CD4-positive, alpha-beta T cell treated with Interleukin-1 beta for 1 hour (primary cell): ENCODE measurements around the gene HUWE1.
A peak's percentile ranks its signal among the peaks of the same experiment; 100 is the strongest.
"Not testable (repeated sequence)": the region's sequence is repeated elsewhere in the genome, so short reads cannot be mapped to it uniquely, and the experiment has no call there.

Experiments
- DNase-seq, 2 donors: peaks; one replicate each; pipeline ENCODE4 v3.0.0-alpha.2; 2020 to 2022

The HUWE1 gene

DNA sequence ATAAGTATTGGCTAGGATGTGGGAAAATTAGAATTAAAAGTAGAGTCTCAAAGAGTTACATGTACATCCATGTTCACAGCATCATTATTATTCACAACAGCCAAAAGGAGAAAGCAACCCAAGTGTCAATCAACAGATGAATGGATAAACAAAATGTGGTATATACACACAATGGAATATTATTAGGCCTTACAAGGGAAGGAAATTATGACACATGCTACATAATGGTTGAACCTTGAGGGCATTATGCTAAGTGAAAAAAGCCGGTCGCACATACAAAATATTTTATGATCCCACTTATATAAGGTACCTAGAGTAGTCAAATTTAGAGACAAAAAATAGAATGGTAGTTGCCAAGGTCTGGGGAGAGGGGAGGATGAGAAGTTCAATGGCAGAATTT, 80.1 kb downstream of the HUWE1 start:
- DNase-seq = no peak

DNA sequence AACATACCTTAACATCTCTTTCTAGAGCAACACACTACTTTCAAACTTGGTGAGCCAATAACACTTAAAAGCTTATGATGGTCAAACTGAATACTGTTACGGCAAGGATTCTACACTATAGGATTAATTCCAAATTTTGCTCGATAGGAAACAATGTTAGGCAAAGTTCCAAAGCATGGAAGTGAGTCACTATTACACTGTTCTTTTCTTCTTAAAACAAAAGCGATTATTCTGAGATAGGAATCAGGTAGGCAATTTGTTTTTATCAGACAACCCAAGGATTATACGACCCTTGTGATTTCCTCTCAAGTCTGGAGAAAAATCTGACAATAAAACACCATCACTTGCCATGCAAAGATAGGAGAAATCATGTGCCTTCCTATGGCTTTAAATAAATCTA, 81.5 kb downstream of the HUWE1 start:
- no peak for DNase-seq

DNA sequence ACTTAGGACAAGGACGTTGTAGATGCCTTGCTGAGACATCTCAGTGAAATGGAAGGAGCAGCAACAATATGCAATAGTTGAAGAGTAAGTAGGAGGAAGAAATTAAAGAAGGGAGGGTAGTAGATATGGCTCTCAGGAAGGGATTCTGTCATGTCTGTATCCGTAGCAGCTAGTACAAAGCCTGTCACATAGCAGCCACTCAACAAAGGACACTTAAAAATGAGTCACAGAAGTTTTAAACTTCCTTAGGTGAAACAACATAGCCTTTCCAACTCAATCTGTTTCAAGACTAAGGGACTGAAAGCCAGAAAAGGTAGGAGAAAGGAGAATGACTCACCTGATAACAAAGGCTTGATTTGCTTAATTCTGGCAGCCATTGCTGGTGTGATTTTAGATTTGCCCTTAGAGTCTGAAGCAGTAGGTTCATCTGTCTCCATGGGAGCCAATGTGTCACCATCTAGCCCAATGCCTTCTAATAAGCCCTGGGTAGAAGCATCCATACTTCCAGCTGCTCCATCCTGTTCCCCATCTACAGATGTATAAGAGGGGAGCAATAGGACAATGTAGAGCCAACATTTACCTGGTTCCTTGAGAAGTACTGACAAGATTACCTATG, 86.6 kb downstream of the HUWE1 start:
- DNase-seq = no peak

DNA sequence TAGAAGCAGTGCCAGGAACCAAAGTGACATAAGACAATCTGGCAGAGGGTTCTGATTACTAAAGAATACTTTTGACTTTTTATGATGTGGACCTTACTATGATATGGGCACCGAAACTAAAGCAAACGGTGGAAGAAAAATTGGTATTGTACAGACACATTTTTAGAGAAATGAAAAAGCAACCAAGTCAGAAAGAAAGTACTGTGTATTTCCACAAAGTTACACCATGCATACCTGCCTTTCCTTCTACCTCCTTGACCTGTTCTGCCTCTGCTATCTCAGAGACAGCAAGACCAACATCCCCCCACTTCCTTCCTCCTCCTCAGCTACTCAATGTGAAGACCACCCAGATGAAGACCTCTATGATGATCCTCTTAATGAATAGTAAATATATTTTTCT, 88.3 kb downstream of the HUWE1 start:
- DNase-seq = no peak

DNA sequence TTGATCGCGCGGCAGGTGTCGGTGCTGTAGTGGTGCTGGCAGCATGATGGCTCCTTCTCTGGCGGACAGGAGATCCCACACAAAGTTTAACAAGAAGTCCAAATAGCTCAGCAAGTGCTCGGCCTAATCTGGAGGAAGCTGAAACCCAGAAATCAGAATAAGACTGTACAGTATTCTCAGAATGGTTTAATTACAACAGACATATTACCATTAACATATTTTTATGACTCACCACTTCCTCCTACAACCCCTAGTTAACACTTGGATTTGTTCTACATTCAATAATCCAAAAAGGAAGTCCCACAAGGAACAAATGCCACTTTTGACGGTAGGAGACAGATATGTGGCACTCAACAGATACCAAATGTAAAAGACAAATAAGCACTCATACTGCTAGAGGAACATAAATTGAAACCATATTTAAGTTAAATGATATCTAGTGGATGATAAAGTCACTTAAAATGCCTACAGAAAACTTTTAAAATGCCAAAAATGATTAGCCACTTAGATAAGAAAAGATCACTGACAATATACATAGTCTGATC, 91.2 kb downstream of the HUWE1 start:
- no peak for DNase-seq

DNA sequence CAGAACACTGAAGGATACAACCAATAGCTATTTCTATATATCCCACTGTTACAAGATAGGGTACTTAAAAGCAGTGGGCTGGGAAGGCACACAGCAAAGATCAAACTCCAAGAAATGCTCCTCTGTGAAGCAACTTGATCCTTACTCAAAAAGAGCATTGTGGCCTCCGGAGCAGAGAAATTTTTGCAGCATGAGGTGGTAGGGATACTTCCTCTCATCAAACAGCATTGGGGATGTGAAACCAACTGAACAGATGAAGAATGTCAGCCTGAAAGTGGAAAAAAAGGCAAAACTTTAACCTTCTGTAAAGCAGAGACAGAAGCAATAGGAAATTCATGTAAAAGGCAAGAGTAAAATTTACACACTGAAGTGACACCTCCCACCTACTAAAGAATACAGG, 92.2 kb downstream of the HUWE1 start:
- no peak for DNase-seq

DNA sequence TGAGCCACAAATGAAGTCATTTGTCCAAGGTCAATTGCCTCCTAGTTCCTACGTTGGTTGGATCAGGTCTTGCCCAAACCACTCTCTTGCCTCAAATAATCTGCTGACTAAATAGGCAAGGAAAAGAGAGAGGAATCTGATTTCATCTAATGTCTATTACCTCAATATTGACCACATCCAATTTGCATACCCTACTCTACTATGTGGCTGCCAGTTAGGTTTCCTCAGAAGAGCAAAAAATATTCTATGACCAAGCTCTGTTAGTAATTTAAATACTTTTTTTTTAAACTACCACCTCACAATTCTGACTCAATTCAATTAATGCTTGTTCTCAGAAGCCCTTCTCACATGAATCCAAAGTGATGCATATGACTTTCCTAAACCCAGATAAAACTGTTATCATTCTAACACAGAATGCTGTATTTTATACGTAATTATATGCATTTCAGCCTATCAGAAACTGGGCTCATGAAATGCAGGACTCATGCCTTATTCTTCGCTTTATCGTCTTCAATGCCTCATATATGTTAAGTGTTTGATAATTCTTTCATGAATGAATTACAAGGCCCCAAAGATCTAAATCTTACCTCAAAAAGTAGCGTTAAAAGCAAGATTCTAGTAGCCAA, 98.6 kb downstream of the HUWE1 start:
- DNase-seq = no peak

DNA sequence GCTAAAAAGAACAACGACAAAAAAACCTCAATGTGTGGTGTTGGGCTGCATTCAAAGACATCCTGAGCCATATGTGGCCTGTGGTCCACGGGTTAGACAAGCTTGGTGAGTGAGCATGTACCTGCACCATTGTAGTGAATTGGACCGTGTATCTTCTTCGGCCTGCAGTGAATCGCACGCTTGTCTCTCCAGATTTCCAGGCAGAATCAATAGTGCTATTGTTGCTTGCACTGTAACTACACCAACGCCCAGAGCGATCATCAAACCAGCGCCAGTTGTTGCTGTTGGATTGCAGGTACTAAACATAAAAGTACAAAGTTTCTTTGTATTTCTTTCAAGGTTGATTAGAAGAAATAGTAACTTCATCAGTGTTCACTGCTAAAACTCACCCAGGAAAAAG, 101.6 kb downstream of the HUWE1 start:
- no peak for DNase-seq

DNA sequence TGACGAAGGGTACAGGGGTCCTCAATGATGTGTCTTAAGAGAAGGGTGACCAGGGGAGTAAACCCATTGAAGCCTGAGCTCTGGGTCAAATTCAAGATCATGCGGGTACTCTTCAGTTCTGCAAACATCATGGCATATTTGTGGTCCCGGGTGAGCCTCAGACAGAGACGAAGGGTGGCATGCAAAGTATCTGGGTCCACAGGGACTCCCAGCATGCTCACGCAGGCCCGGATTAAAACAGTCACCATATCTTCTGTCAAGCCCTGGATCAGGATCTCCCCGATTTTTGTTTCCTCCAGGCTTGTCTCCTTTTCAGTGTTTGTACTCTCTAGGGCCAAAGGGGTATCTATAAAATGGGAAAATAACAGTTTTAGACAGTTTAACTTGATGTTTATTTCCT, 102.9 kb downstream of the HUWE1 start:
- no peak for DNase-seq

DNA sequence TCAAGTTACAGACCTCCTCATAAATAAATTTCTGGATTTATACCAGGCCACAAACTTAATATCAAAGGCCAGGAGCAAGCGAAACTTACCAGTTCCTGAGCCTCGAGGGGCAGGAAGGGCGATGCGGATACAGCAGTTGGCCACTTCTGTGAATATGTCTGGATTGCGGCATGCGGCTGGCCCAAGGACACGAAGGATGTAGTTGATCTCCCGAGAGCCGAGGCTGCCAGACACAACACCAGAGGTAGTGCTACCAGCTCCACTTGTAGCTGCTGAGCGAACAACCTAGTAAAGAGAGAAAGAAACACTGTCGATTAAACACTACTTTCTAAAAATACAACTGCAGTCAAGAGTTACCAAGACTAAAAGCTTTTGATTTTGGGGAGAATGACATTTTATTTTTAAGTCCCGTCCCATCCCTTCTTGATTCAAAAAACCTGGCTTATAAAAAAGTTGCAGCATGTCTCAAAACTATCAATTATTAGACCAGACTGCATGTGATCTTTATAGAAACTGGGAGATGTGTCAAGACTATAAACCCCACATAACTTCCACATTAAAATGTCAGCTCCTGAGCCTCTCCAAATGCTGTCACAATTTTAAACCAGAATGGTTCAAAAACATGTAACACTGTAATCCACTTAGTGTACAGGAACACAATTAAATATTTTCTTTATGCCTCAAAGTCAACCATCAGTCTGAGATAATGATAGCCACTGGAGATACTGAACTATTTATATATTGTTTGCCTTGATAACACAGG, 105.6 kb downstream of the HUWE1 start:
- no peak for DNase-seq

DNA sequence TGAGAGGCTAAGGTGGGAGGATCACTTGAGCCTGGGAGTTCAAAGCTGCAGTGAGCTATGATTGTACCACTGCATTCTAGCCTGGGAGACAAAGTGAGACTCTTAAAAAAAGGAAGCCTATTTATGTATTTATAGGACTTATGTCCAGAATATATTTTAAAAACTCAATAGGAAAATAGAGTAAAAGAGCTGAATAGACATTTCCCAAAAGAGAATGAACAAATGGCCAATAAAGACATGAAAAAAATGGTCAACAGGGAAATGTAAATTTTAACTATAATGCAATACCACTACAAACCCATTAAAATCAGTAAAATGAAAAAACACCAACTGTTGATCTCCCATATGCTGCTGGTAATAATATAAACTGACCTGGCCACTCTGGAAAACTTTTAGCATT, 115.0 kb downstream of the HUWE1 start:
- no peak for DNase-seq

DNA sequence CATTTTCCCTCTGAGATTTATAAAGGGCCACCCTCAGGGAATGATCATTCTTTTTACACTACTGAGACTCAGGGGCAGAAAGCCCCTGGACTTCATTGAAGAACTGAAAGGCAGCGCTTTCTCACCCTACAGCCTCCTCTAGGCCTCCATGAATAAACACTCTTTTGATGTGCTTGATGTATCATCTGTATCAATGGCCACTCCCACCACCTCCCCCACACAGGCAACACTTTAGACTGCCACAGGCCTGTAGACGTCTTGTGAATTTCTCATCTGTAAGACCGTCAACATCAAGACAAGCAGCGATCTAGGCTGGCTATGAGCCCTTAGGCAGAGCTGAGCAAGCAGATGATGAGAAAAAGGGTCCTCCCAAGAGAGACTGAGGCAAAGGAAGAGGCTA, 123.2 kb downstream of the HUWE1 start:
- DNase-seq = no peak

DNA sequence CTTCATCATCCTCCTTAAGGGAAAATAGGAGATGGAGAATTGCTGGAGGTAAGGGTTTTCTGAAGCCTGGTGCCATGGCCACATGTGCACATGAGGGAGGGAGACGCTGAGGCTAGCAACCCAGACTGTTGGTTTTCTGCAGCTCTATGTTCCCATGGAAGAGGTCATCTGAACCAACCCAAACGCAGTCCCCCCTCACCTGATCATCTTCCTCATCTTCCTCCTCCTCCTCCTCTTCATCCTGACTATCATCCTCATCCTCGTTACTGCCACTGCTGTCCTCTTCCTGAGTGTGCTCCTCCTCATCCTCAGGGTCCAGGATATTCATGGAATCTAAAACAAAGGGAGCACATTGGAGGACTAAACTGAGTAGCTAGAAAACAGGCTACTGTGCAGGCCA, 124.6 kb downstream of the HUWE1 start:
- no peak for DNase-seq

DNA sequence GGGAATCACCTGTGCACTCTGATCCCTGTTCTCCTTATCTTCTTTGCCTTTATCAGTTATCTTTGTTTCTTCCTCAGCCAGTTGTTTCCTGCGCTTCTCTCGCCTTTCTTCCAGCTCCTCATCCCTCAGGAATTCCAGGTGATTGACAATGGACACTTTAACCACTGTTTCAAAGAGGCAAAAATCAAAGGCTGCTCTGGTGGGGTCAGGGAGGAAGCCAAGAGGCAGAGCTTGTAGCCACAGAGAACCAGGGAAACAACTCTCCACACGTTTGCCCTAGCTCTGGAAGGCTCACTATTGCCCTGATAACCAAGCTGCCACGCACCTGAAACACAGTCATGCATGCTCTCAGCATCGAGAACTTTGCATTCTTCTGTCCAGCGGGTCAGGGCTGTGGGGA, 127.9 kb downstream of the HUWE1 start:
- no peak for DNase-seq

DNA sequence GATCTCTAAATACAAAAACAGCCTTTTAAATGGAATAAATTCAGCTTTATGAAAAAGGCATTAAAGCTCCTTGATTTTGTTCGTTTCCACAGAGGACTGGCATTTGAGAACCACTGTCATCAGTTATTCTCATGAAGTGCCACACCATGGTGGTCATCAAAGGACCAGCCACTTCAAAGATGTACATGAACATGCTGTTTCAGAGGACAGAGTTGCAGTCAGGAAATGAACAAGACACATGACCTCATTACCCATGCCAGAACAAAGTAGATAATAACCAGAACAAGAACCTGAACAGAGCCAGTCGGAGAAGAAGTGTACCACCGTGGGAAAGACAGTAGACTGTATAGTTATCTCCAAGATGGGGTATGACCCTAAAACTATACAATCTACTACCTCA, 129.7 kb downstream of the HUWE1 start:
- no peak for DNase-seq

DNA sequence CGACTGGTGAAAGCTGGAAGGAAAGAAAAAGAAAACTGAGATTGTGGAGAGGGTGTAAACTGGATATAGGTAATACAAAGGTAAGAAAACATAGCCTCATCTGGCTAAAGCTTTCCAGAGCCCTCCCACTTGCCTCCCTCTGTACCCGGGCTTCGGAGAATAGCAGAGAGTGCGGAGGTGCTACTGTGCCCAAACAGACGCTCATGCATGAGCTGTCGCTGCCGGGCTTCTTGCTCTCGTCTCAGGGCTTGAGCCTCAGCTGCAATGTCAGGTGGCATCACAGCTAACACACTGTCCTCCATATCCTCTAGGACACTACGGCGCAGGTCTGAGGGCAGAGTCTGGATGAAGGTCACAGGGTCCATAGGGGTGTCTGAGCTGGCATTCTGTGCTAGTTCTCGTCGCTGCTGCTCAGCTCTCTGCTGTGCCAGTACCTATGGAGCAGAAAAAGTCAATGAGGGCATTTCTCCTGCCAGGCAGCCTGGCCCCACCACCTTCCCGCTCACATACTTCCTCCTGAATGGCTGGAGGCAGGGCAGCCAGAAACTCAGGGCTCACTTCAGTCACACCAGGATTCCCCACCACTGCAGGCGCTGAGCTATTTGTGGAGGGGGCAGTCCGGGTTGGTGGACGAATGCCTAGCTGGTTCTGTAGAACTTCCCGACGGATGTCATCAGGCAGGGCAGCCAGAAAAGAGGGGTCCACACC, 135.6 kb downstream of the HUWE1 start:
- DNase-seq = no peak

DNA sequence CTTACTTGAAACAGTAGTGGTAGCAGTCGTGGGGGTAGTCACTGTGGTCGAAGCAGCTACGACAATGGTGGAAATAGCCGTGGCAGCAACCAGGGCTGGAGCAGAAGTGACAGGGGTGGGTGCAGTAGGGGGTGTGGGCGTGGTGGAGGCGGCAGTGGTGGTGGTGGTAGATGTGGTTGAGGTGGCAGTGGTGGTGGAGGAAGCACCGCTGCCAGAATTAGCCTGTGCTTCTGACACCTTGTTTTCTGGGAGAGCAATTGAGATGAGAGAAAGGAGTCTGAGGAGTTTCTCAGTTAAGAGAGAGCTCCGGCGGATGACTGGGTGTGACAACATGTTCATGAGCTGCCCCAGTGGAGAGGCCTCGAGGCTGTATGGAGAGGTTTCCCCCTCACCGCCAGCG, 138.9 kb downstream of the HUWE1 start:
- DNase-seq = peak; percentile 3 to 7

DNA sequence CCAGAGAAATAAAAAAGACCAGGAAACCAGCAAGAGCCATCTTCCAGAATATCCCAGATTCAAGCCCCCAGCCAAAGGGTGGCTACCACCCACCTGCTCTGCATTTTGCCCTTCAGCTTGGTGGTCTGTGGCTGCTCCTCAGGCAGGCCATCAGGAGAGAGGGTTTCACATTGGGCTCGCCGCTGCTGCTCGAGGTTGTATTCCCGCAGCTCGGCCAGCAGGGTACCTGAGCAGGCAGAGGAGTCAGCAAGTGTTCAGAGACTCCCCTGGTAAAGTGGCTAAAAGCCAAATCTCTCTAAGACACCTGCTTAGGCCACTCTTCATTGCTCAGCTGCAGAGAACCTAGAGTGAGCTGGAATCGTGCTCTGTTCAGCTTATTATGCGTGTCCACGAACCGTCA, 141.6 kb downstream of the HUWE1 start:
- no peak for DNase-seq

DNA sequence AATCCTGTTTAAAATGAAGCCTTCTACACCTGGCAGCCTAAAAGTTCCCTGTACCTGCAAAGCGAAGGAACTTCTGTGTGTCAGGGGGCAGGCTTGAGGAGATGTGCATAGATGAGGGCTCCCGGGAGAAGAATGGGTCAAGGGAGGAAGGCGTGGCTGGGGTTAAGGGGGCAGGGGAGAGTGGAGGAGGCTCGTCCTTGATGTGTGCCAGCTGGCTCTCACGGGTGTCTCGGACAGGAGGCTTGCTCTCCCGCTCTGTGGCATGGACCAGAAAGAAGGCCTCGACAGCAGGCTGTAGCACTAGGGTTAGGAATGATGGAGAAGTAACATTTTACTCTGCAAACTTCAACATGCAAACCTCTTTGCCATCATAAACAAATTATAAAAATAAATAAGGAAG, 147.7 kb downstream of the HUWE1 start:
- DNase-seq = no peak

DNA sequence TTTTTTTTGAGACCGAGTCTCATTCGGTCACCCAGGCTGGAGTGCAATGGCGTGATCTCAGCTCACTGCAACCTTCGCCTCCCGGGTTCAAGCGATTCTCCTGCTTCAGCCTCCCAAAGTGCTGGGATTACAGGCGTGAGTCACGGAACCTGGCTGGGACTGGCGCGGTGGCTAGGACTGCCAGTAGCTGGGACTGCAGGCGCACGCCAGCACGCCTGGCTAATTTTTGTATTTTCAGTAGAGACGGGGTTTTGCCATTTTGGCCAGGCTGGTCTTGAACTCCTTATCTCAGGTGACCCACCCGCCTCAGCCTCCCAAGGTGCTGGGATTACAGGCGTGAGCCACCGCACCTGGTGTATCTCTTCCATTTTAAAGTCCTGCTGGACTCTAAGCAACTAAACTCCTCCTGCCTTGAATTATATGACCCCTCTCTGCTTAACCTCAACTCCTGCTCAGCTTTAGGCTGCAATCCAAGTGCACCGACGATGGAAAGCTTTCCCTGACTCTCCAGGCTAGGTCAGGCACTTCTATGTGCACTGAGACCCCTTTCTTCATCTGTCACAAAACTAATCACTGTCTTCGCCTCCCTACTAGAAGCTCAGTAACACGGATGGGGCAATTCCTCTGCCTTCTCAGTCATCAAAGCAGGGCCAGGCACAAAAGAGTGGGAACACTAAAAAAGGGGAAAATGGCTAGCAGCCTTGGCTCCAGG, 155.1 kb downstream of the HUWE1 start:
- DNase-seq = not testable (repeated sequence)

DNA sequence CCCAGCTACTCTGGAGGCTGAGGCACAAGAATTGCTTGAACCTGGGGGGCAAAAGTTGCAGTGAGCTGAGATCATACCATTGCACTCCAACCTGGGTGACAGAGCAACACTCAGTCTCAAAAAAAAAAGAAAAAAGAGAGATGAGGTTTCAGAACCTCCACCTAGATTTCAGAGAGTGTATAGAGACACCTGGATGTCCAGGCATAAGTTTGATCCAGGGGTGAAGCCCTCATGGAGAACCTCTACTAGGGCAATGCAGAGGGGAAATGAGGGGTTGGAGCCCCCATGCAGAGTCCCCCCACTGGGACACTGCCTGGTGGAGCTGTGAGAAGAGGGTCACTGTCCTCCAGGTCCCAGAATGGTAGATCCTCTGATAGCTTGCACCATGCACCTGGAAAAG, 159.5 kb downstream of the HUWE1 start:
- DNase-seq = no peak

DNA sequence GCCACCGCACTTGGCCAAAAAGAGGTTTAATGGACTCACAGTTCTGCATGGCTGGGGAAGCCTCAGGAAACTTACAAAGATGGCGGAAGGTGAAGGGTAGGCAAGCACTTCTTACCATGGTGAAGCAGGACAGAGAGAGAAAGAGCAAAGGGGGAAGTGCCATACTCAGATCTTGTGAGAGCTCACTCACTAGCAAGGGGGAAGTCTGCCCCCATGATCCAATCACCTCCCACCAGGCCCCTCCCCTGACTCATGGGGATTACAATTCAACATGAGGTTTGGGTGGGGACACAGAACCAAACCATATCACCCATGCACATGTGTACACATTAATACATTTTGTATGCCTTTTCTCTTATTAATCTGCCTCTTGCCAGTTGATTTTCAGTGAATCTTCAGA, 175.2 kb downstream of the HUWE1 start:
- no peak for DNase-seq

DNA sequence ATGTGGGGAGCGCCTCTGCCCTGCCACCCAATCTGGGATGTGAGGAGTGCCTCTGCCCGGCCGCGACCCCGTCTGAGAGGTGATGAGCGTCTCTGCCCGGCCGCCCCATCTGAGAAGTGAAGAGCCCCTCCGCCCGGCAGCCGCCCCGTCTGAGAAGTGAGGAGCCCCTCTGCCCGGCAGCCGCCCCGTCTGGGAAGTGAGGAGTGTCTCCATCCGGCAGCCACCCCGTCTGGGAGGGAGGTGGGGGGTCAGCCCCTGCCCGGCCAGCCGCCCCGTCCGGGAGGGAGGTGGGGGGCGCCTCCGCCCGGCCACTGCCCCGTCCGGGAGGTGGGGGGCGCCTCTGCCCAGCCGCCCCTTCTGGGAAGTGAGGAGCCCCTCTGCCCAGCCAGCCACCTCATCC, 182.5 kb downstream of the HUWE1 start:
- DNase-seq = not testable (repeated sequence)
